ENCODE measurements around the gene JAML. TPM values are rescaled to one million over a fixed set of nuclear protein-coding genes. Genes with fewer than 3 reads are reported as not detected.
A peak's percentile ranks its signal among the peaks of the same experiment; 100 is the strongest.

The JAML gene
- total and polyA plus RNA-seq, 2 of the 13 experiments (the other 11 are each of a cell fraction or from before 2014, with no cell fraction given), result 2.0 to 3.3 TPM

- TF ChIP-seq ZNF10 (CRISPR knock-in tag; IDR thresholded peaks at IDR 0.05; ENCODE audit: borderline replicate concordance, low read depth), result no peak
- TF ChIP-seq RBAK (CRISPR knock-in tag; IDR thresholded peaks at IDR 0.05), result no peak
- no peak for TF ChIP-seq ZNF564 (CRISPR knock-in tag; IDR thresholded peaks at IDR 0.05)
- TF ChIP-seq ARNT2 (CRISPR knock-in tag; IDR thresholded peaks at IDR 0.05; ENCODE audit: low read depth), result 0 out of 2 replicates have a peak, but pooled peaks have one; percentile 24
- TF ChIP-seq ZNF879 (CRISPR knock-in tag; IDR thresholded peaks at IDR 0.05), result no peak
- TF ChIP-seq ZNF777 (CRISPR knock-in tag; IDR thresholded peaks at IDR 0.05), result no peak
- no peak for TF ChIP-seq CREBL2 (CRISPR knock-in tag; IDR thresholded peaks at IDR 0.05; ENCODE audit: borderline replicate concordance)
- TF ChIP-seq AKAP8 (CRISPR knock-in tag; IDR thresholded peaks at IDR 0.05), result peak; percentile 31; the same call in 1 of the 2 replicates
- peak; percentile 75; the same call in 1 of the 2 replicates for TF ChIP-seq ZSCAN9 (CRISPR knock-in tag; IDR thresholded peaks at IDR 0.05; ENCODE audit: borderline replicate concordance)
- no peak for TF ChIP-seq DBP (CRISPR knock-in tag; IDR thresholded peaks at IDR 0.05; ENCODE audit: not compliant biosample characterization)
- TF ChIP-seq ZSCAN22 (CRISPR knock-in tag; IDR thresholded peaks at IDR 0.05), result no peak
- no peak for TF ChIP-seq ZKSCAN1 (IDR thresholded peaks at IDR 0.05; ENCODE audit: low read length)
- no peak for TF ChIP-seq ZNF615 (CRISPR knock-in tag; IDR thresholded peaks at IDR 0.05; ENCODE audit: borderline replicate concordance)
- peak; percentile 94 for TF ChIP-seq ZNF350 (CRISPR knock-in tag; IDR thresholded peaks at IDR 0.05; ENCODE audit: borderline replicate concordance, low read depth)
- no peak for TF ChIP-seq NCOA5 (CRISPR knock-in tag; IDR thresholded peaks at IDR 0.05)
- TF ChIP-seq FOSL2 (CRISPR knock-in tag; IDR thresholded peaks at IDR 0.05), result peak; percentile 78
- TF ChIP-seq ZNF530 (CRISPR knock-in tag; IDR thresholded peaks at IDR 0.05; ENCODE audit: low read depth), result no peak
- TF ChIP-seq SMC3 (IDR thresholded peaks at IDR 0.05; ENCODE audit: low read length), result peak; percentile 47
- TF ChIP-seq GLI4 (CRISPR knock-in tag; IDR thresholded peaks at IDR 0.05; ENCODE audit: borderline replicate concordance), result no peak
- no peak for TF ChIP-seq PAX8 (CRISPR knock-in tag; IDR thresholded peaks at IDR 0.05; ENCODE audit: borderline replicate concordance)
- no peak; the same call in 1 of the 2 replicates for TF ChIP-seq GABPB1 (CRISPR knock-in tag; IDR thresholded peaks at IDR 0.05)
- TF ChIP-seq PRDM15 (CRISPR knock-in tag; IDR thresholded peaks at IDR 0.05), result peak; percentile 78
- no peak for TF ChIP-seq NR2F2 (IDR thresholded peaks at IDR 0.05; ENCODE audit: borderline replicate concordance, low read depth)
- no peak for TF ChIP-seq SKIL (CRISPR knock-in tag; IDR thresholded peaks at IDR 0.05; ENCODE audit: borderline replicate concordance)
Observed at GRCh38 chr11:118194835-118195627, 29.8 kb downstream of the JAML start (continued).
